NCI-H774 (cell line): ENCODE measurements around the gene CORO2A.
"Not testable (repeated sequence)": the region's sequence is repeated elsewhere in the genome, so short reads cannot be mapped to it uniquely, and the experiment has no call there.

Experiments used
- DNase-seq: peaks from one replicate; lab custom pipeline; 2025; lab: John Stamatoyannopoulos, UW

Gene CORO2A

DNA sequence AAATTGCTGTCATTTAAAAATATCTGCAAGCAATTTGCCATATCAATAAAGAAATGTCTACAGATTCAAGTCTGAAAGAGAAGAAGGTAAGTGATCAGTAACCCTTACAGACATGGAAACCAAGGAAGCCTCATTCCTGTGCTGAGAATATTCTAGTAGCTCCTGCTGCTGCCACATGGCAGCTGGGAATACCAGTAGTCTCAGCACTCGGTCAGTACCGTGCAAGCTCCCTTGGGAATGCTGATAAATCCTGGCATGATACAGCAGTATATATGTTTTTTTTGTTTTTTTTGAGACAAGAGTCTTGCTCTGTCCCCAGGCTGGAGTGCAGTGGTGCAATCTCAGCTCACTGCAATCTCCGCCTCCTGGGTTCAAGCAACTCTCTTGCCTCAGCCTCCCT, 108.0 kb downstream of the CORO2A start:
- DNase-seq = no peak

DNA sequence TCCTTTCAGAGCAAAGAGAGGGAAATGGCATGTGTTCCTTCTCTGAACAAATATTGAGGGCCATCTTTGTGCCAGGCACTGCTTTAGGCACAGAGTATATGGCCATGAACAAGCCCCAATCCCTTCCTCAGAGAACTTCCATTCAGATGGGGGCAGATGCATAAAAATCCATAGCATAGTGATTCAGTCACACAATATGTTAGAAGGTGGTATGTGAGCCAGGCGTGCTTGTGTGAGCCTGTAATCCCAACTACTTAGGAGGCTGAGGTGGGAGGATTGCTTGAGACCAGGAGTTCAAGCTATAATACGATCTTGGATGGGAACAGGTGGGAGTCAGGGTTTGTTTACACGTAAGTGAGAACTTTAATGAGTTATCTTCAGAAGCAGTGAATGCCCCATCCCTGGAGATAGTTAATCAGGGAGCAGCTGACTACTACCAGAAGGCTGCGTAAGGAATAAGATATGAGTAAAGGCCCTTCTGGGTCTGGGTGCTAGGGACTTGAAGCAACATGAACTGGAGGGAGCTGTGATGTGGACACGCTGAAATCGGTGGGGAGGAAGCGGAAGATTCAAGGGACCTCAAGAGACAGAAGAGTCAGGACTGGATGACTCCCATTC, 108.8 kb downstream of the CORO2A start:
- DNase-seq = no peak

GRCh38 chr9:98083061-98083501, 109.4 kb downstream of the CORO2A start:
- no peak for DNase-seq

DNA sequence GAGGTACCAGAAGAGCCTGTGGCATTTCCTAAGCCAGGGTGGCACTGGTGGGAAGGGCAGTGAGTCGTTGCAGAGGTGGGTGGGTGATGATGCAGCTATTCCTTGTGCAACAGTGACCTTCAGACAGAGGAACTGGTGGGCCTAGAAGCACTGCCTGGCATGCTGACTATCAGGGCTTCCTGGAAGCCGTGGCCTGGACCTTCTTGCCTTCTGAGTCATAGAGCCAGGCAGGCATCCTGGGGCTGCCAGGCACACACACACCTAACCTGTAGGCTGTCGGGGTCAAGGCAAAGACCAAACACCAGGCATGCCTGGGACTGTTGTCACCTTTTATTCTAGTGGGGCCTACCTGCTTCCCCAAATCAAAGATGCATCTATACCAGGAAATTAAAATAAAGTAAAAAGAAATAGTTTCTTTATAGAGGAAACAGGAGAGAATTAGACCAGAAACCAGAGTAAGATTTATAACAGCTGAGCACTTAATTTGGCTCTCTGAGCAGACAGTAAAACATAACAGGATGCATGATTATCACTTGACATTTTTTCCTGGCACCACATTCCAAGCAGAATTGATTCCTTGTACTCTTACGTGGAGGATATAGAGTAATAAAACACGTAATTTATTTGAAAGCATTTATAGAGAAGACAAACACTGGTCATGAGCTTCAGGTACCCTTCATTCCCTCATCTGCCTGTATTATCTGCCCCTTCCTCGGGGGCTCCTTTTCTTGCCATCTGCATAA, 110.8 kb downstream of the CORO2A start:
- no peak for DNase-seq

GRCh38 chr9:98080780-98081179, 111.7 kb downstream of the CORO2A start:
- DNase-seq = no peak

- no peak for DNase-seq
Observed at GRCh38 chr9:98080326-98080725, 112.1 kb downstream of the CORO2A start.

GRCh38 chr9:98078895-98079294, 113.5 kb downstream of the CORO2A start:
- no peak for DNase-seq

GRCh38 chr9:98076514-98076890, 115.9 kb downstream of the CORO2A start:
- not testable (repeated sequence) for DNase-seq

DNA sequence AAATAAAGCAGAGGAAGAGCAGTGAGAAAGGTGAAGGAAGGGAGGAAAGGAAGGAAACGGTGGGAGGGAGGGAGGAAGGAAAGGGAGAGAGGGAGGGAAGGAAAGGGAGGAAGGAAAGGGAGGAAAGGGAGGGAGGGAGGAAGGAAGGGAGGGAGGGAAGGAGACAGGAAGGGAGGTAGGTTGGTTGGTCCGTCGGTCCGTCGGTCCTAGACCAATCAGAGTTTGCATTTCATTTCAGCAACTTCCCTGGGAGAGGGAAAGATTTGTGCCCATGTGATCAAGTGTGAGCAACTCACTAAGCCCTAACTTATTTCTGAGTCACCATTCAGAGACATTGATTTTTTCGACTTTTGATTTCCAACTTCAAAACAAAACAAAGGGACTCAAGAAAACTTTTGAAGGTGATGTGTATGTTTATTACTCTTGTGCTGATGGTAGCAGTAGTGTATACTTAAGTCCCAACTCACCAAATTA, 117.1 kb downstream of the CORO2A start:
- DNase-seq = no peak

GRCh38 chr9:98074115-98074990, 118.1 kb downstream of the CORO2A start:
- DNase-seq = peak; percentile 45

DNA sequence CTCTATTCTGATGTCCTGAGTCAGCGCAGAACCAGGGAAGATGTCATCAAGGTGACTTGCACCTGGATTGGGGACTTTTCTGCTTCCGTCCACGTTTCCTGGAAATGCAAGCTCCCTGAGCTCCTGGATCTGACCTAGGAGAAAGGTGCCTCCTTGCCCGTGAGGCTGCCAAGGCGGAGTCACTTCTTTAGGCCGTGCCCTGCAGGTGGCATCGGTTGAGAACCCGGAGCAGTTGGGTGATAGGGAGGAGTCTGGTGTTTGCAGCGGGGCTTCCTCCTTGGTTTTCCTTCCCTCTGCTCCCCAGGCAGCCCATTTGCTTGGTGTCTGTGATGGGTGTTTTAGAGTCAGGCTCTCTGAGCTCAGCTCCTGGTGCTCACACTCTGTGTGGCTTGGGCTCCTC, 120.7 kb downstream of the CORO2A start:
- no peak for DNase-seq
